ENCODE measurements around the gene UBE3C. TPM values are rescaled to one million over a fixed set of nuclear protein-coding genes. Genes with fewer than 3 reads are reported as not detected.
"Not testable (repeated sequence)": the region's sequence is repeated elsewhere in the genome, so short reads cannot be mapped to it uniquely, and the experiment has no call there.

Gene UBE3C
- total and polyA plus RNA-seq, 5 donors = 22.0 to 59.7 (median 52.7) TPM

DNA sequence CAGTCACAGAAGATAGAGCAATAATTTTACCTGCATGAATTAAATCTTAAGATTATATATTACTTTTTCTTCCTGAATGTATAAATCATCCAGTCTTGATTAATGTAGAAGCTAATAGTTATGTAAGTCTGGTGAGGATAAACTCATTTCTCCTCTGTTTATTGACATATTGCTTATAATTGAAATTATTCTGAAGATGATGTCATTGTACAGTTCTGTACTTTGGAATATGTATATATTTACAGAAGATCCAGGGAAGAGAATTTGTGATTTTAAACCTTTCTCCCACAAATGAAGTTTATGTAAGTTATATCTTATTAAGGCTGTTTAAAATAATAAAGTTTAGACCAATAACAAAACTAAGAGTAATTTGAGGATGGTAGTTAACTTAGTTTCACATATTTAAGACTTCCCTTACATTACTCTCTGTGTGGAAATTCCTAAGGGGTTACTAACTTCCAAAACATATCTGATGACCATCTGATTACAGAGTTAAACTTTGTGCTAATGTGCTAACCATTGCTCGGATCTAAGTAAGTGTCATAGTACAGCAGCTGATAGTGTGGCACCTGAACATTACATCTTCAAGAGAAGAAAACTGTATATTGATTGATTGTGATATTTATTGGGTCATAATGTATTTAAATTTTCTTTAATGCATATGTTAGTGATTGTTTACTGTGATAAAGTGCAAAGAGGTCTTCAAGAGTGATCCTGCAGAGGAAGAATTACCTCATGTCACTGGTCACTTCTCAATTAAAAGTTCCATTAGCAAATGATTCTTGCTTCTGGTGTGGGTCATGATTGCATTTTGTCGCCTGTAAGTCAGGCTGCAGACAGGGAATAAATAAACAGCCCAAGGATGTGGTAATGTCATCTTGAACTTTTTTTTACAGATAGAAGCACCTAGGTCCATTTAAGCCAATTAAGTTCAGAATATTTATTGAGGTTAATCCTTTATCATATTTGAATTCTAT lies 96.9 kb downstream of the UBE3C start:
- 83% methylated on average over 2 of the region's 2 CpGs for WGBS
- no peak overlapping the region for H3K4me3 ChIP-seq (ENCODE audit: low read length)
- intact Hi-C loops (cut with DNase I) = no loop called here
- no peaks in the 10 kb centered on the region for H3K9me3 ChIP-seq (ENCODE audit: control insufficient read depth, low read length)
- H3K27me3 ChIP-seq (ENCODE audit: control insufficient read depth, insufficient read depth) = no peaks in the 10 kb centered on the region
- no peak overlapping the region for H3K27ac ChIP-seq (ENCODE audit: low read length)
- ATAC-seq (no peak), DNase-seq (no peak)
- H3K4me1 ChIP-seq (ENCODE audit: control insufficient read depth, insufficient read depth, low read length) = no peaks in the 10 kb centered on the region

DNA sequence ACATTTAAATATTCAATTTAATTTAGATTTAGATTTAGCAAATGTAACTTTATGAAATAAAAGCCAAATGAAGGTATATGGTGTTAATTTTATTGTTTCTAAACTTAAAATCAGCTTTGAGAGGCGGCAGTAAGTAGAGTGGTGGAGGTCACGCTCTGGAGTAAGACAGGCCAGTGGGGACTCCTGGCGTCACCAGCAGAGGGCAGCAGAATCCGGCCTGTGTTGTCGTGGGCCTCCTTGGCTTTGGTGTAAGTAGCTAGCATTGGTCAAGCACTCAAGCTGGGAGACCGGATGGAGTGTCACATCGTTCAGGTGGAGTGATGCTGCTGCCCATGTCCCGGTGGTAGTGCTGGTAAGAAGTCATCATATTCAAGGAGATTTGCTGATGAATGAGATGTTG lies 99.4 kb downstream of the UBE3C start:
- WGBS = 96% methylated on average over 8 of the region's 8 CpGs
- H3K27me3 ChIP-seq (ENCODE audit: control insufficient read depth, insufficient read depth) = no peaks in the 10 kb centered on the region
- no peaks in the 10 kb centered on the region for H3K4me1 ChIP-seq (ENCODE audit: control insufficient read depth, insufficient read depth, low read length)
- DNase-seq (no peak), ATAC-seq (no peak)
- intact Hi-C loops (cut with DNase I) = no loop called here
- H3K27ac ChIP-seq (ENCODE audit: low read length) = no peak overlapping the region
- H3K9me3 ChIP-seq (ENCODE audit: control insufficient read depth, low read length) = no peaks in the 10 kb centered on the region
- no peak overlapping the region for H3K4me3 ChIP-seq (ENCODE audit: low read length)

DNA sequence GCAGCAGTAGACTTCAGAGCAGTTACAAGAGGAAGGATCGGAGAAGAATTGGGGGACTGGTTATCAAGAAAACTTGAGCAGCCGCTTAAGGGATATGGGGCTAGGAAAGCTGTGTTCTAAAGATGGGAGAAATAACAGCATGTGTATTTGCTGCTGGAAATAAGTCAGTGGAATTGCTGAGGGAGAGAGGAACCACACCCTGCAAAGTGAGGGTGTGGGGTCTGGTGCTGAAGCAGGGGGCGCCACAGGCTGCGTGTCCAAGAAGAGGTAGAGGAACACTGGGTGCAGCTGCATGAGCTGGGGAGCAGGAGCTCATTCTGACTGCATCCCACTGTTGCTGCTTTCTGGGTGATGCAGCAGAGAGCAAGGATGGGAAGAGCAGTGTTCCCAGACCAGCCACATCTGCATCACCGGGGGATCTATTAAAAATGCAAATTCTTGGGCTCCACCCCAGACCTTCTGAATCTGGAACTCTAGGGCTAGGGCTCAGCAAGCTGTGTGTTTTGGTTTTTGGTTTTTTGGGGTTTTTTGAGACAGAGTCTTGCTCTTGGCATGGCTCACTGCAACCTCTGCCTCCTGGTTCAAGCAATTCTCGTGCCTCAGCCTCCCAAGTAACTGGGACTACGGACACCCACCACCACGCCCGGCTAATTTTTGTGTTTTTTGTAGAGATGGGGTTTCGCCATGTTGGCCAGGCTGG lies 101.0 kb downstream of the UBE3C start:
- no peak for DNase-seq
- intact Hi-C loops (cut with DNase I) = no loop called here
- WGBS = 96% methylated on average over 10 of the region's 10 CpGs

DNA sequence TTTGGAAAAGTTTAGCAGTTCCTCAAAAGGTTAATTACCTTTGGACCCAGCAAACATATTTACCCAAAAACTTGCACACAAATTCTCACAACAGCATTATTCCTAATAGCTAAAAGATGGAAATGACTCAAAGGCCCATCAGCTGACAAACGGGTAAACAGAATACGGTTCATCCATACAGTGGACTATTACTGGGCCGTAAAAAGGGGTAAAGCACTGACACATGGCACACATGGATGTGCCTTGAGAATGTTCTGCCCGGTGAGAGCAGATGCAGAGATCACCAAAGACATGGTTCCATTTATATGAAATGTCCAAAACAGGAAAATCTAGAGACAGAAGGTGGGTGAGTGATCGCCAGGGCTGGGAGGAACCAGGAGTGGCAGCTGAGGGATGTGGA lies 102.9 kb downstream of the UBE3C start:
- Histone ChIP-seq H3K27me3 (ENCODE audit: control insufficient read depth, insufficient read depth) (no peaks in the 10 kb centered on the region), H3K4me3 (ENCODE audit: low read length) (no peak overlapping the region), H3K4me1 (ENCODE audit: control insufficient read depth, insufficient read depth, low read length) (no peaks in the 10 kb centered on the region), H3K9me3 (ENCODE audit: control insufficient read depth, low read length) (no peaks in the 10 kb centered on the region), H3K27ac (ENCODE audit: low read length) (no peak overlapping the region)
- 95% methylated on average over 5 of the region's 5 CpGs for WGBS
- ATAC-seq (no peak), DNase-seq (no peak)
- intact Hi-C loops (cut with DNase I) = no loop called here

More for the DNA sequence above, 101.0 kb downstream of the UBE3C start:
- H3K4me1 ChIP-seq (ENCODE audit: control insufficient read depth, insufficient read depth, low read length) = no peaks in the 10 kb centered on the region
- no peak overlapping the region for H3K4me3 ChIP-seq (ENCODE audit: low read length)
- H3K9me3 ChIP-seq (ENCODE audit: control insufficient read depth, low read length) = no peaks in the 10 kb centered on the region
- H3K27ac ChIP-seq (ENCODE audit: low read length) = no peak overlapping the region
- ATAC-seq = no peak
- H3K27me3 ChIP-seq (ENCODE audit: control insufficient read depth, insufficient read depth) = no peaks in the 10 kb centered on the region

- Histone ChIP-seq H3K4me1 (ENCODE audit: control insufficient read depth, insufficient read depth, low read length) (no peaks in the 10 kb centered on the region), H3K27me3 (ENCODE audit: control insufficient read depth, insufficient read depth) (no peaks in the 10 kb centered on the region), H3K27ac (ENCODE audit: low read length) (no peak overlapping the region), H3K9me3 (ENCODE audit: control insufficient read depth, low read length) (no peaks in the 10 kb centered on the region), H3K4me3 (ENCODE audit: low read length) (no peak overlapping the region)
- no peak for ATAC-seq
- WGBS = 95% methylated on average over 6 of the region's 6 CpGs
- intact Hi-C loops (cut with DNase I) = no loop called here
- DNase-seq = no peak
Measured at GRCh38 chr7:157244516-157245294, 106.0 kb downstream of the UBE3C start.

DNA sequence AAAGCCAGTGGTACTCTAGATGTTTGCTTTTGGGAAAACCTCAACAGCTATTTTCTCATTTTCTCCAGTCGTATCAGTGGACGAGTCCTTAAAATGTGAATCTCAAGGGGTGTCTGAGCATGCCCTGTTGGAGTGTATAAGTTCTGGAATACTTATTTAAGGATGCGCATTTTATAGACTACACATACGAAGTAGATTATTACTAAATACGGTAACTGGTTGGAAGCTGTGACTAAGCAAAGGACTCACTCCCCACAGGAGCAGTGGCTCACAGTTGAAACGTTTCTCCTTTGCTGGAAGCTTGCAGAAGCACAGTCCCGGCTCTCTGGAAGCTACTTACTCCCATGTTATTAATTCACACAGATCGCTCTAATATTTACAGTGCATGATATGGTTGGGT lies 107.3 kb downstream of the UBE3C start:
- H3K27ac ChIP-seq (ENCODE audit: low read length) = no peak overlapping the region
- intact Hi-C loops (cut with DNase I) = no loop called here

DNA sequence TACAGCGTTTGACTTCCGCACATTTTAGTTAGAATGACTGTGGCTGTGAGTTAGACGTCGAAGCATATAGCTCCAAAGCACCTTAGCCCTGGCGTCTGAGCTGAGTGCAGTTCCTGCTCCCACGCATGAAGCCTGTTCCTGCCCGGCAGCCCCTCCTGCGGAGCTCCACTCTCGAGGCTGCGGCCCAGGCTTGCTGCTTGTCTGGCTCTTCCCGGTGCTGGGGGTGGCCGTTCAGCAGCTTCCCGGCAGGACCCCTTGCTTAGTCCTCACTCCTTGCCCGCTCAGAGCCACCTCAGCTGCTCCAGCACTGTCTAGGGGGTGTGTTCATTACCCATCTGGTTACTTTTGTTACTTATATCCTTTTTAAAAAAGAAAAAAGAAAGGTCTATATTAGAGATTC lies 109.9 kb downstream of the UBE3C start:
- DNase-seq (no peak), ATAC-seq (peak in 1 of 2 donors; percentile 30)
- H3K4me1 ChIP-seq (ENCODE audit: control insufficient read depth, insufficient read depth, low read length) = no peaks in the 10 kb centered on the region
- no peak overlapping the region for H3K4me3 ChIP-seq (ENCODE audit: low read length)
- H3K27me3 ChIP-seq (ENCODE audit: control insufficient read depth, insufficient read depth) = no peaks in the 10 kb centered on the region
- intact Hi-C loops (cut with DNase I) = no loop called here
- H3K9me3 ChIP-seq (ENCODE audit: control insufficient read depth, low read length) = no peaks in the 10 kb centered on the region
- H3K27ac ChIP-seq (ENCODE audit: low read length) = no peak overlapping the region
- 95% methylated on average over 14 of the region's 14 CpGs for WGBS

More for the DNA sequence above, 107.3 kb downstream of the UBE3C start:
- H3K4me3 ChIP-seq (ENCODE audit: low read length) = no peak overlapping the region
- no peaks in the 10 kb centered on the region for H3K27me3 ChIP-seq (ENCODE audit: control insufficient read depth, insufficient read depth)
- ATAC-seq (no peak), DNase-seq (no peak)
- no peaks in the 10 kb centered on the region for H3K4me1 ChIP-seq (ENCODE audit: control insufficient read depth, insufficient read depth, low read length)
- WGBS = 95% methylated on average over 8 of the region's 8 CpGs
- no peaks in the 10 kb centered on the region for H3K9me3 ChIP-seq (ENCODE audit: control insufficient read depth, low read length)

- Histone ChIP-seq H3K4me1 (ENCODE audit: control insufficient read depth, insufficient read depth, low read length) (no peaks in the 10 kb centered on the region), H3K27ac (ENCODE audit: low read length) (no peak overlapping the region), H3K4me3 (ENCODE audit: low read length) (no peak overlapping the region), H3K27me3 (ENCODE audit: control insufficient read depth, insufficient read depth) (no peaks in the 10 kb centered on the region), H3K9me3 (ENCODE audit: control insufficient read depth, low read length) (no peaks in the 10 kb centered on the region)
- ATAC-seq (peak; percentile 44 to 61), DNase-seq (no peak)
- intact Hi-C loops (cut with DNase I) = no loop called here
- 47% methylated on average over 9 of the region's 9 CpGs for WGBS
Measured at GRCh38 chr7:157250605-157251228, 112.0 kb downstream of the UBE3C start.

DNA sequence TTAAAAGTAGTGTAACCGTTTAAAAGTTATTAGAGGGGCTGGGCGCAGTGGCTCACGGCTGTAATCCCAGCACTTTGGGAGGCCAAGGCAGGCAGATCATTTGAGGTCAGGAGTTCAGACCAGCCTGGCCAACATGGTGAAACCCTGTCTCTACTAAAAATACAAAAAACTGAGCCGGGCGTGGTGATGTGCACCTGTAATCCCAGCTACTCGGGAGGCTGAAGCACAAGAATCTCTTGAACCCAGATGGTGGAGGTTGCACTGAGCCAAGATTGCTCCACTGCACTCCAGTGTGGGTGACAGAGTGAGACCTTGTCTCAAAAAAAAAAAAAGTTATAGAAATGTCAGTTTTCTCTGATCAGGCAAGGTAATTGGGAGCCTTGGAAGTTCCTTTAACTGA lies 113.1 kb downstream of the UBE3C start:
- H3K27me3 ChIP-seq (ENCODE audit: control insufficient read depth, insufficient read depth); H3K4me3 ChIP-seq (ENCODE audit: low read length); DNase-seq; intact Hi-C loops (cut with DNase I); ATAC-seq; H3K27ac ChIP-seq (ENCODE audit: low read length); H3K9me3 ChIP-seq (ENCODE audit: control insufficient read depth, low read length); H3K4me1 ChIP-seq (ENCODE audit: control insufficient read depth, insufficient read depth, low read length): not testable (repeated sequence)
- 96% methylated on average over 6 of the region's 6 CpGs for whole genome bisulfite sequencing

- no peaks in the 10 kb centered on the region for H3K27me3 ChIP-seq (ENCODE audit: control insufficient read depth, insufficient read depth)
- no peak overlapping the region for H3K27ac ChIP-seq (ENCODE audit: low read length)
- DNase-seq = peak; percentile 69 to 88 (median 85)
- H3K4me3 ChIP-seq (ENCODE audit: low read length) = no peak overlapping the region
- peak; percentile 35 to 56 for ATAC-seq
- WGBS = 63% methylated on average over 11 of the region's 11 CpGs
- H3K9me3 ChIP-seq (ENCODE audit: control insufficient read depth, low read length) = no peaks in the 10 kb centered on the region
- intact Hi-C loops (cut with DNase I) = no loop called here
- H3K4me1 ChIP-seq (ENCODE audit: control insufficient read depth, insufficient read depth, low read length) = no peaks in the 10 kb centered on the region
Measured at GRCh38 chr7:157253850-157254249, 115.1 kb downstream of the UBE3C start.

Data from right cardiac atrium (tissue), 5 donors.